ENCODE results near the gene GSC2. TPM values are rescaled to one million over a fixed set of nuclear protein-coding genes. Genes with fewer than 3 reads are reported as not detected.

Gene GSC2
- total RNA-seq, 1 donor = not detected

DNA sequence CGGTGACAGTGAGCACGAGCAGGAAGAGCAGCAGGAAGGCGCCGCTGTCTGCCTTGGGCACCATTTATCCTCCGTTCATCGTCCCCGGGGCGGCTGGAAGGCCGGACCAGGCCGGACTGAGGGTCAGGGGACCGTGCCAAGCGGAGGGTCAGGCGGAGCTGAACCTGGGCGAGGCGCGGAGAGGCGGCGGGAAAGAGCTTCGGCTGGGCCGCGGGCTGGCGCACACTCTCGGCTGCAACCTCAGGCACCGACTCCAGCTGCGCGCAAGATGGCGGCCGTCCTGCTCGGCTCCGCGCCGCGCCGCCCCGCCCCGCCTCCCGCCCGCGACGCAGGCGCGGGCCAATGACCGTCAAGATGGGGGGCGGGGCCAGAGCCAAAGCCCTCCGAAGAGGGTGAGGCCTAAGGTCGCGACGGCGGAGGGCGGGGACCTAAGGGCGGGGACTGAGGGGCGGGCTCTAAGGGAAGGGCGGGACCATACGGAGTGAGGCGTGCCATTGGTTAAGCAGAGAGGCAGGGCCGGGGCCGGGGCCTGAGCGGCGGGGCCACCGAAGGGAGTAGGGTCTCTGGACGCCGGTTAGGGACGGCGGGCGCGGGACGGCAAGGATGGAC lies 27.8 kb downstream of the GSC2 start, which contains the start of gene DGCR2:
TSS of gene DGCR2 (minus strand) at position 270 of the 609 bp plus-strand sequence. CDS start at position 64, 206 bp downstream.
- no peak for TF ChIP-seq CTCF (IDR thresholded peaks at IDR 0.05; ENCODE audit: insufficient read depth, low read depth, low read length)
- peak; percentile 96 for DNase-seq (ENCODE audit: low read depth)
- peak within 1 kb of the TSS; percentile 91 for H3K4me3 ChIP-seq (ENCODE audit: low read depth, low read length)

DNA sequence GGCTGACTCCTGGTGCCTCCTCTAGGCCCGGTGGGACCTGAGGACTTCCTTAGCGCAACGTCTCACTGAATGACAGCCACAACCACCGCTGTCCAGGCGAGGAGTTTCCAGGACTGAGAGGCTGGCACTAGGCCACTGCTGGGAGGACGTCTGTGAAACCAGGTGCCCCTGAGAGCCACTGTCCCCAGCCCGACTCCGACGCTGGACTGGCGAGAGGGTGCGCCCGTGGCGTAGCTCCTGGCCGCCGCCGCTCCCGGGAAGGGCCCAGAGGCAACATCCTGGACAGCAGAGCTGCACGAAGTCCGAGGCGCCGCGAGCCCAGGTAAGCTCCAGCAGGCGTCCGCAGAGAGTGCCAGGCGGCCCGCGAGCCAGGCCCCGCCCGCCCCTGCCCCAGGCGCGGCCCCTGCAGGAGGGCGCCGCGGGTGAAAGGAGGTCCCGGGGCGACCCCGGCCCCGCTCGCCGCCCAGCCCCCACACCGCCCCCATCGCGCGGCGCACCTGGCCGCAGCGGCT lies 28.4 kb downstream of the GSC2 start:
- no peak for TF ChIP-seq CTCF (IDR thresholded peaks at IDR 0.05; ENCODE audit: insufficient read depth, low read depth, low read length)
- peak overlapping the region; percentile 91 for H3K4me3 ChIP-seq (ENCODE audit: low read depth, low read length)
- DNase-seq (ENCODE audit: low read depth) = peak; percentile 50

DNA sequence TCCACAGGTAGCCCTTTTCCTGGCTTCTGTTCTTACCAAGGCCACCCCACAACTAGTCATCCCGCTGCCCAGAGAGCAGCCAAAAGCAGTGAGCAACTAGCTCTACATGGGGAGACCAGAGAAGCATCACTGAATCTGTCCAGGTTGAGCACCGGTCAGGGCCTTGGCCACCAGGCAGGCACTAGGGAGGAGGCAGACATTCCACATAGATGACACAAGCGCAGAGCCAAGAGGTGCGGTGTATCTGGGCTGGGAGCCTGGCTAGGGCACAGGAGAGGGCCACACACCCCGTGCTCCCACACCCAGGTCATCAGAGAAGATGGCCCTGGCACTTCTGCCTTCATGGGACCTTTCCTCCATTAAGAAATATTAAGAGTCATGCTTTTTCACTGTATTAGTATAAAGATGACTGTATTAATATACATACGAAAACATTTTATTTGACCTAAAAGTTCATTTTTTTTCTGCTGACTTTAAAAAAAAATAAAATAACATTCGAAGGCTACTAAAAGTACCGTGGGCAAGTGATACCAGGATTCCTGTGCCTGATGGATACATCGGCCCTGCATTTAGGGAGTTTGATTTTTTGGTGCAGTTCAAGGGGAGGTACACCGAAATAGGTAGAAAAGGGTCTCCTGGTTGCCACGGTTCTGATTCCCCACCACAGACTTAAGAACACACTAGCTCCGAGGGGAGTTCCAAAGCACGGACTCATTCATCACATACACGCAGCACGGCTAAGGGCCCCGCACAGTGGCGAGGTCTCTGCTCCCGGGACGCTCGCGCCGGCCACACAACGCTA lies 29.1 kb downstream of the GSC2 start:
- peak; percentile 44 for DNase-seq (ENCODE audit: low read depth)
- no peak for TF ChIP-seq CTCF (IDR thresholded peaks at IDR 0.05; ENCODE audit: insufficient read depth, low read depth, low read length)

DNA sequence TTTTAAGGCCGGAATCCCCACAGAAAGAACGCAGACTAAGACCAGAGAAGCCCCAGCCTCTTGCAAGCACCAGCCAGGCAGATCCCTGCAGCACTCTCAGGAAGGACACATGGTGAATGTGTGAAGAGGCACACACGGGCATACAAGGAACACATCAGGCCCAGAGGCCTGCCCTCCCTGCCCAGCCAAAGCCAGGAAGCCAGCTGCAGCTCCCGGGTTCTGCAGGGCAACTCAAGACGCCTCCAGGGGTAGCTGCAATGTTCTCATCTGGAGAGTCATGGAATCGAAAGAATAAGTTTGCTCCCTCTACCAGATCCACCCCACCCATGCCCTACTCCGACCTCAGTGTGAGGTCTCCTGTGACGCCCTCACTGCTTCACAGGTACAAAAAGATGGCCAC lies 30.1 kb downstream of the GSC2 start:
- no peak overlapping the region for H3K4me3 ChIP-seq (ENCODE audit: low read depth, low read length)
- TF ChIP-seq CTCF (IDR thresholded peaks at IDR 0.05; ENCODE audit: insufficient read depth, low read depth, low read length) = no peak
- DNase-seq (ENCODE audit: low read depth) = no peak

More for the DNA sequence above, 29.1 kb downstream of the GSC2 start:
- peak overlapping the region; percentile 91 for H3K4me3 ChIP-seq (ENCODE audit: low read depth, low read length)

- no peak for DNase-seq (ENCODE audit: low read depth)
- H3K4me3 ChIP-seq (ENCODE audit: low read depth, low read length) = no peak overlapping the region
- TF ChIP-seq CTCF (IDR thresholded peaks at IDR 0.05; ENCODE audit: insufficient read depth, low read depth, low read length) = no peak
Measured at GRCh38 chr22:19118329-19118880, 31.7 kb downstream of the GSC2 start.

GRCh38 chr22:19117111-19117512 lies 33.0 kb downstream of the GSC2 start:
- DNase-seq (ENCODE audit: low read depth) = no peak
- no peak overlapping the region for H3K4me3 ChIP-seq (ENCODE audit: low read depth, low read length)
- TF ChIP-seq CTCF (IDR thresholded peaks at IDR 0.05; ENCODE audit: insufficient read depth, low read depth, low read length) = no peak
